DOHH2 (cell line): ENCODE data around the gene LAMB2.

ENCODE experiments used
- H3F3A ChIP-seq: fragments of 200-600 bp; sonication (generic), shearing (Covaris generic); 2 replicates; pipeline ENCODE4 v1.6.0; 2016; ENCODE audit warnings: antibody characterized with exemption, mild to moderate bottlenecking; ENCODE audit not compliant: control insufficient read depth, insufficient read depth
- H3K27ac ChIP-seq: fragments of 200-600 bp; sonication (generic); 2 replicates; pipeline ENCODE4 v1.5.1; 2014; ENCODE audit warnings: low read depth, mild to moderate bottlenecking, low read length, moderate library complexity
- H3K27me3 ChIP-seq: fragments of 200-600 bp; sonication (generic); 2 replicates; pipeline ENCODE4 v1.6.1; 2014; ENCODE audit warnings: mild to moderate bottlenecking, low read length, mixed read lengths; ENCODE audit not compliant: control insufficient read depth
- H3K36me3 ChIP-seq: fragments of 200-600 bp; sonication (generic); 2 replicates; pipeline ENCODE4 v1.6.1; 2014; ENCODE audit warnings: mild to moderate bottlenecking, low read length, moderate library complexity, mixed read lengths; ENCODE audit not compliant: control insufficient read depth
- H3K4me1 ChIP-seq: fragments of 200-600 bp; sonication (generic); 2 replicates; pipeline ENCODE4 v1.6.1; 2014; ENCODE audit warnings: mild to moderate bottlenecking, low read length, mixed read lengths; ENCODE audit not compliant: control insufficient read depth
- H3K4me2 ChIP-seq: fragments of 200-600 bp; sonication (generic); 2 replicates; pipeline ENCODE4 v1.6.0; 2014; ENCODE audit warnings: mild to moderate bottlenecking, low read length, moderate library complexity
- H3K4me3 ChIP-seq: fragments of 200-600 bp; sonication (generic); 2 replicates; pipeline ENCODE4 v1.5.1; 2014; ENCODE audit warnings: mild to moderate bottlenecking, low read length, mixed read lengths
- H3K79me2 ChIP-seq: fragments of 200-600 bp; sonication (generic); 2 replicates; pipeline ENCODE4 v1.6.1; 2014; ENCODE audit warnings: mild to moderate bottlenecking, low read length, mixed read lengths; ENCODE audit not compliant: control insufficient read depth
- H3K9me2 ChIP-seq: fragments of 200-600 bp; sonication (generic); replicated peaks from 2 replicates; pipeline ENCODE4 v1.6.1; 2014; ENCODE audit warnings: mild to moderate bottlenecking, low read length, mixed read lengths; ENCODE audit not compliant: control insufficient read depth
- H3K9me3 ChIP-seq: fragments of 200-600 bp; sonication (generic); 2 replicates; pipeline ENCODE4 v1.6.1; 2014; ENCODE audit warnings: antibody characterized with exemption, low read length, mixed read lengths; ENCODE audit not compliant: control insufficient read depth, insufficient read depth
- H4K20me1 ChIP-seq: fragments of 200-600 bp; sonication (generic); 2 replicates; pipeline ENCODE4 v1.6.0; 2014; ENCODE audit warnings: low read depth, mild to moderate bottlenecking, antibody characterized with exemption, low read length, moderate library complexity; ENCODE audit not compliant: control insufficient read depth, insufficient read depth
- CTCF ChIP-seq: fragments of 200-600 bp; sonication (generic); IDR thresholded peaks from one replicate; pipeline ENCODE4 v1.5.1; 2014; ENCODE audit warnings: antibody characterized with exemption, mild to moderate bottlenecking, low read depth, low read length; ENCODE audit not compliant: poor library complexity, severe bottlenecking
- EZH2phosphoT487 ChIP-seq: fragments of 200-600 bp; sonication (generic); IDR thresholded peaks from 2 replicates; pipeline ENCODE4 v1.6.1; 2017; ENCODE audit warnings: borderline replicate concordance, mild to moderate bottlenecking, antibody characterized with exemption, low read length, moderate library complexity, mixed read lengths

LAMB2 gene

DNA sequence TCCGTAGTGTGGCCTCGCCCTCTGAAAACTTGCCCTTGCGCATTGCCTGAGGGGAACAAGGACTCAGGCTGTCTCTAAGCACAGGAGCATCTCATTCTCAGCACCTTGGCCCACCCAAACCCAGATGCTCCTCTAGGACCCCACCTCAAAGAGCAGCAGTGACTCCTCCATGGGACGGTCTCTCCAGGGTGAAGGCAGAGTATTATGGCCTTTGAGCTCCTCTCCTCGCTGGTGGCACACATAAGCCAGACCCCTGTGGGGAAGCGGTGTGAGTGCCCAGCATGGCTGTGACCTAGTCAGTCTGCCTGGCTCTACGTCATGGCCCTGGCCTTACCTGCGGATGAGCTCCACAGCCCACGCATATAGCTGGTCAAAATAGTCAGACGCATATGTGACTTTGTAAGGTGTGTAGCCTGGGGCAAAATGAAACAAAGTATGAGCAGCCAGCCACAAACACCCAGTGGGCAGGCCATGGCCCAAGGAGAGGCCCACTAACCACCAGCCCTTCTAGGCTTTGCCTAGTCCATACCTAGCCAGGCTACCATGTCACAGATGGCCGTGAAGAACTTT lies 32.7 kb downstream of the LAMB2 start:
- Histone ChIP-seq H3K9me3 (no peaks in the 10 kb centered on the region), H3K9me2 (no peaks in the 10 kb centered on the region), H3K27ac (no peak overlapping the region), H3K4me1 (peaks cover 15% of the 10 kb centered on the region), H3F3A (no peaks in the 10 kb centered on the region), H3K27me3 (no peaks in the 10 kb centered on the region), H4K20me1 (no peaks in the 10 kb centered on the region), H3K79me2 (peaks cover 28% of the 10 kb centered on the region), H3K36me3 (peaks cover 80% of the 10 kb centered on the region), H3K4me3 (no peak overlapping the region), H3K4me2 (no peak overlapping the region)
- TF ChIP-seq CTCF, result no peak
- no peak for TF ChIP-seq EZH2phosphoT487

DNA sequence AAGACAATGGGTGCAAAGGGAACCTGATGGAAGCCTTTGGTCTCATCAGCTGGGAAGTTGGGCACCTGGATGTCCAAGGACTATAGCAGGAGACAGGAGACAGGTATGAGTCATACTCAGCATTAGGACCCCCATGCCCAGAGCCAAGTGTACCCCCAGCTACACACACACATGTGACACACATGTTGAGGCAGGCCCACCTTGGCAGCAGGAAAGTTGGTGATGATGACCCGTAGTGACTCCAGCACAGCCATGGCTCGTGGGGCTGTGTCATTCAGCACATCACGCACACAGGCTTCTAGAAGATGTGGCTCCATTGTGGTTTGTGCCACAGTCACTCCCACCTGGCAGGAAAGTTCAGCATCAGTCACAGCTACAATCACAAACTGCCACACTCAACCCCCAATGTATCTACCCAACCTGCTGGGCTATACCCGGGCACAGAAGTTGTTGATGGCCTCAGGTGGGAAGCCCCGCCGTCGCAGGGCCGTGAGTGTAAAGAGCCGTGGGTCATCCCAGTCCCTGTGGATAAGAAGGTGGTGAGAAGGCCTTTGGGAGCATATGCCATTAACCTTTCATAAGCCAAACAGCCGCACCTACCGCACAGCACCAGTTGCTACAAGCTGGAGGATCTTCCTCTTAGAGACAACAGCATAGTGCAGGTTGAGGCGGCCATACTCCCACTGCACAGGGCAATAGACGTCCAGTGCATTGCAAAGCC lies 33.8 kb downstream of the LAMB2 start:
- H3K27ac ChIP-seq, result no peak overlapping the region
- TF ChIP-seq EZH2phosphoT487 (no peak), CTCF (no peak)
- H3K4me3 ChIP-seq, result no peak overlapping the region
- H3K4me1 ChIP-seq, result peaks cover 19% of the 10 kb centered on the region
- H3K36me3 ChIP-seq, result peaks cover 75% of the 10 kb centered on the region
- no peaks in the 10 kb centered on the region for H3K9me3 ChIP-seq
- H4K20me1 ChIP-seq, result no peaks in the 10 kb centered on the region
- no peak overlapping the region for H3K4me2 ChIP-seq
- H3K79me2 ChIP-seq, result peaks cover 19% of the 10 kb centered on the region
- H3K27me3 ChIP-seq, result no peaks in the 10 kb centered on the region
- H3K9me2 ChIP-seq, result no peaks in the 10 kb centered on the region
- peaks cover 3% of the 10 kb centered on the region; the same call in 1 of the 2 replicates for H3F3A ChIP-seq

DNA sequence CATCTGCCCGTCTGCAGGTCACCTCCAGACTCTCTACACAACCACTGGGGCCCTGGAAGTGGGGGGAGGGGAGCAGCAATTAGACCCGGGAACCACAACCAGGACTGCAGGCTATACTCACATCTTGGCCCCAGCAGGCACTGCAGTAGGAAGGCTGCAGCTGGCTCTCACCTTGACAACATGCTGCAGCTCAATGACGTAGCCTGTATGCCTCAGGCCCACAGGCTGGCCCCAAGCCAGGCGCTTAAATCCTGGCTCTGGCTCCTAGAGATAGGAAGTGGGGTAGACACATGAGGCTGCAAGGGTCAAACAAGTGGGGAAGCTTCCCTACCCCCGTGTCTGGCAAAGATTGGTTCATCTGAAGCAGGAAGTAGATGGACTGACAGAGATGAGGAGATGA lies 34.4 kb downstream of the LAMB2 start:
- Histone ChIP-seq H3K27ac (no peak overlapping the region), H3K9me2 (no peaks in the 10 kb centered on the region), H3K79me2 (peaks cover 13% of the 10 kb centered on the region), H3K4me2 (no peak overlapping the region), H3K4me1 (peaks cover 13% of the 10 kb centered on the region), H3F3A (peaks cover 3% of the 10 kb centered on the region; the same call in 1 of the 2 replicates), H3K9me3 (no peaks in the 10 kb centered on the region), H3K36me3 (peaks cover 73% of the 10 kb centered on the region), H3K27me3 (no peaks in the 10 kb centered on the region), H4K20me1 (no peaks in the 10 kb centered on the region), H3K4me3 (no peak overlapping the region)
- TF ChIP-seq CTCF, result no peak
- TF ChIP-seq EZH2phosphoT487, result no peak
